GM12878 (cell line): ENCODE data around the gene UGT2A3. TPM values are rescaled to one million over a fixed set of nuclear protein-coding genes. Genes with fewer than 3 reads are reported as not detected.

Experiments used
- CEBPB ChIP-seq, 2 experiments: fragments of 150-350 bp in 1 of 2; IDR thresholded peaks; 2 replicates each; pipeline ENCODE4 v1.6.1; 2012 to 2014; ENCODE audit warnings: low read depth in 2 of 2, low read length in 2 of 2, borderline replicate concordance in 1 of 2, inconsistent platforms in 1 of 2
- CTCF ChIP-seq, 3 experiments: IDR thresholded peaks in 2 of 3; conservative IDR thresholded peaks in 1 of 3; 2 replicates each; pipeline ENCODE4 v1.5.1; 2011; ENCODE audit warnings: low read depth in 3 of 3, low read length in 3 of 3, mild to moderate bottlenecking in 3 of 3, control low read depth in 2 of 3, moderate library complexity in 2 of 3, inconsistent platforms in 1 of 3, mixed read lengths in 1 of 3; ENCODE audit not compliant: control insufficient read depth in 2 of 3, insufficient read depth in 1 of 3; ENCODE audit errors: extremely low read depth in 1 of 3
- E2F4 ChIP-seq: IDR thresholded peaks from 2 replicates; pipeline ENCODE4 v1.6.1; 2012; ENCODE audit warnings: low read depth, low read length, improper control_type of control experiment
- EGR1 ChIP-seq, 2 experiments: IDR thresholded peaks; 1 replicate in 1 of 2; 2 replicates in 1 of 2; pipeline ENCODE4 v1.6.1; 2011 to 2012; ENCODE audit warnings: low read depth in 2 of 2, low read length in 2 of 2, borderline replicate concordance in 1 of 2, mild to moderate bottlenecking in 1 of 2, moderate library complexity in 1 of 2
- NBN ChIP-seq: fragments of 450-650 bp; IDR thresholded peaks from 2 replicates; pipeline ENCODE4 v1.6.1; 2016
- RAD51 ChIP-seq: fragments of 450-650 bp; IDR thresholded peaks from 2 replicates; pipeline ENCODE4 v1.6.1; 2016; ENCODE audit warnings: moderate library complexity, mild to moderate bottlenecking, inconsistent platforms
- ZNF592 ChIP-seq: fragments of 450-650 bp; IDR thresholded peaks from 2 replicates; pipeline ENCODE4 v1.6.1; 2017; ENCODE audit warnings: mild to moderate bottlenecking, moderate library complexity
- polyA plus RNA-seq, 11 experiments: library from polyadenylated mRNA; depleted of rRNA in 4 of 11; unstranded in 6 of 11; stranded (reverse) in 5 of 11; fragments of >200 nt; fragmentation: Nextera tagmentation in 4 of 11; fragmentation: Illumina TruSeq in 1 of 11; extraction: Ambion mirVana in 4 of 11; extraction: Trizol in 1 of 11; gene quantifications; 1 replicate in 1 of 11; 2 replicates in 10 of 11; pipeline versions ENCODE4 v1.2.1 to v1.2.3, GENCODE V29; 2011 to 2016; ENCODE audit warnings: inconsistent platforms in 2 of 11, missing spikeins in 2 of 11, low read depth in 1 of 11
- total RNA-seq, 4 experiments: library from RNA; depleted of rRNA in 3 of 4; stranded (reverse); fragments of >200 nt in 3 of 4; fragmentation: Illumina TruSeq in 1 of 4; extraction: Trizol in 1 of 4; gene quantifications; 2 replicates each; pipeline versions ENCODE4 v1.2.1 to v1.2.3, GENCODE V29; 2013 to 2021

The UGT2A3 gene
- total and polyA plus RNA-seq, 10 of the 15 experiments (the other 5 are each of a cell fraction or from before 2014, with no cell fraction given), result 0.04 to 0.18 (median 0.09) TPM; not detected in 2

- TF ChIP-seq ZNF592 (no peak), CTCF (IDR thresholded peaks at IDR 0.05 in 2 of 3, conservative IDR thresholded peaks at IDR 0.05 in 1 of 3; ENCODE audit: control insufficient read depth in 2 of 3, extremely low read depth in 1 of 3, insufficient read depth in 1 of 3, low read depth in 3 of 3, low read length in 3 of 3) (no peak), CEBPB (IDR thresholded peaks at IDR 0.05; ENCODE audit: borderline replicate concordance in 1 of 2, low read depth in 2 of 2, low read length in 2 of 2) (no peak), E2F4 (no peak), NBN (no peak), RAD51 (no peak), EGR1 (IDR thresholded peaks at IDR 0.05; ENCODE audit: borderline replicate concordance in 1 of 2, low read depth in 2 of 2, low read length in 2 of 2) (no peak)
Observed at GRCh38 chr4:68905598-68905938, 46.0 kb downstream of the UGT2A3 start (continued).
